HG03175 (cell line): ENCODE data around the gene OR52H1.

Source experiments
- ATAC-seq: cut with Tn5 transposase; IDR thresholded peaks from one replicate; pipeline ENCODE4 v1.9.1; 2021; ENCODE audit warnings: mild to moderate bottlenecking, moderate library complexity; ENCODE audit not compliant: unreplicated experiment

The OR52H1 gene

DNA sequence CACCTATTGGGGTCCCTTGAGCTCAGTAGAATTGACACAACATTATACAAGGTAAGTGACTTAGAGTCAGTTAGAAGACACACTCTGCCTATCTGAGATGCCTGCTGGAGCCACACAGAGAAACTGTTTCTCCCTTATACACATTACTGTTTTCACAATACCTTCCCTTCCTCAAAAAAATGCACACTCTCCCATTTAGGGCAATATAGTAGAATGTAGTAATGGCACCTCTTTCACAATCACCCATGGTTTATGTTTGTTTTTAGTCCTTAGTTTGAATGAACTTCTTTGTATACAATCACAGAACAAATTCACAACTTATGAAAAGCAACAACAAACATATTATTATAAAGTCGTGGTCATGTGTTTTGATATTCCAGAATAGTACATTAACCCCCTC lies 14.3 kb downstream of the OR52H1 start:
- ATAC-seq, result no peak

DNA sequence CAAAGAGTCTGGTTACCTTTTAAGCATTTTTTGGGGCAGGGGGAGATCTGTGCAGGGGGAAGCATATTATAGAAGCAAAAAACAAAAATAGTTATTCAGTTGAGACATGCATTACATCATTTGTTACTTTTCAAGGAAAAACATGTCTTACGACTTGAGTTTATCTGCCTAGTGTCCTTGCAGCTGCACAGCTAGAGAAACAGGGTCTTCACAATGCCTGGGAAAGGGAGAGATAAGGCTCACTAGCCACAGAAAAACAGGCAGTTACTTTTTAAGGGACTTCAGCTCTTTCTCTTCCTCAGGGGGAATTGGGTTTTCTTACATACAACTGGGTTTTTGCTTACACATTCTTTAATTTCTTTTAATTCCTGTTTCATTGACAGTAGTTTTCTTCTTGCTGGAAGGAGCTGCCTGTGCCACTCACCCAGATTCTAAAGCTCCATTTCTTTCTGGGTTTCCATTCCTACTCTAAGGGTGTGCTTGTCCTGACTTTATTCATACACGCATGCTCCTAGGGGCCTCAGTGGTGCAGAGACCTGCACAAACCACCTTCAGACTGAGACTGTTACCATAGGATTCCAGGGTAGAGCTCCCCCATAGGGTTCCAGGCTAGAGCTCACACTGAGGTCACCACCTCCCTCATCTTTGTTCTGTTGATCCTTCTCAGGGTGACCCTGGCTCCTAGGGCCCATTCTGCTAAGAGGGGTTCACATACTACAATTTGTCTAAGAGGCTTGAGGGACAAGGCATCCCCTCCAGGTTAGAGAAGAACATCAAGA lies 17.1 kb downstream of the OR52H1 start:
- ATAC-seq, result no peak

DNA sequence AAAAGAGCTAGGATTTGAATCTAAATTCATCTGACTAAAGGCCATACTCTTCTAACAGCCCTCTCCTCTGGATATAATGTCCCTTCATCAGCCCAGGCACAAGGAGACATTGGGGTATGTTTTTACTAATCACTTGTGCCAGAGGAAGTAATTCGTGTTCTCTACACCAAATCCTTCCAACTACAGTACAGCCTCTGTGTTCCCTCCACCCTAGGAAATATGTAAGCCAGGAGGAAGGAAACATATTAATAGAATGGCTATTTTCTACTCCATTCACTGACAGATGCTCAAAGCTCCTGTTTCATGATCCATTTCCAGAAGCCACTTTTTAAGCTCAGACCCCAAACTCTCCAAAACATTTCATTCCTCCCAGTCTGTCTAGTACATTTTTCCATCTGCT lies 19.8 kb downstream of the OR52H1 start:
- ATAC-seq, result no peak

DNA sequence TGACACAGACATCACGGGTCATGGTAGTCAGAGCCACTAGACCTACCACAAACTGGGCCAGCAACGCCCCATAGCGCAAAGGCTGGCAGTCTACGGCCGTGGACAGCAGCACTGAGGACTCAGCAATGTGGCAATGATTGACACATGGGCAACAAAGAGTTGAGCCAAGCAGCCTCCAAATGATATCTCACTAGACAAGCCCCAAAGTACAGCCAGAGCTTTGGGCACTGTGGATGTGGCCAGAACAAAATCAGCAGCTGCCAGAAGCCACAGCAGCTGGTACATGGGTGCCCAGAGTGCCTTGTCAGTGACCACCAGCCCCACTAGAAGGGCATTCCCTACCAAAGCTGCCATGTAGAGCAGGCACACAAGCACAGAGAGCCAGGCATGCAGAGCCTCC lies 20.6 kb downstream of the OR52H1 start:
- ATAC-seq, result no peak

DNA sequence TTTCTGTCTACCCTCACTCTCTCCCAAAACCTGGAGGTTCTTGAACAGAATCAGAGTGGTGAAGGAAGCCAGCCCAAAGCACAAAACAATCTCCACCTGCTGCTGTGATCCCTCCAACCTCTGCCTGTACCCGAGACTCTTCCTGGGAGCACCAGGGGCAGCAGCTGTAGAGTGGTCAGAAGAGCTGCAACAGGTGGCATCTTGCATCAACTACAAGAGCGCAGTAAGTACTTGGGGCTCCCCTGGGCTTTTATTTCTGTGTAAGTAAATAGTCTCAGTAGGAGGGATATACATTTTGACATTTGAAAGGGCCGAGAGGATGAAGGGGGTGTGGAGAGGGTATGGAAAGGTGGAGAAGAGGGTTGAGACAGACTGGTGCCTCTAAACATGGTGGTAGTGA lies 23.6 kb downstream of the OR52H1 start:
- no peak for ATAC-seq

DNA sequence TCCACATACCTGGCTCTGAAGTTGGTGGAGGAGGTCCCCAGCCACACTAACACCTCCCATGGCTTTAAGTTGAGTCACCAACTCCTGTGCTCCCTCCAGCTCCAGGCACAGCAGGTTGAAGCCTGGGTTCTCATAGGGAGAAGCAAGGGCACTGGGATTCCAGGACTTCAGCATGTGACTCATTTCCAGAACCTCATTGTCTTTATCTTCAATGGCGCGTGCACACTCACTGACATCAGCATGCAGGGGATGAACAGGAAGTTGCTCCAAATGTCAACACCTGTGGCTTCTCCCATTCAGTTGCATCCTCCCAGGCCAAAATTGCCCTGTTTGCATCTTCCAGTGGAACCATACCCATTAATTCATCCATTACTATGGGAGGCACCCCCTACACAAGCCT lies 26.0 kb downstream of the OR52H1 start:
- ATAC-seq, result no peak

DNA sequence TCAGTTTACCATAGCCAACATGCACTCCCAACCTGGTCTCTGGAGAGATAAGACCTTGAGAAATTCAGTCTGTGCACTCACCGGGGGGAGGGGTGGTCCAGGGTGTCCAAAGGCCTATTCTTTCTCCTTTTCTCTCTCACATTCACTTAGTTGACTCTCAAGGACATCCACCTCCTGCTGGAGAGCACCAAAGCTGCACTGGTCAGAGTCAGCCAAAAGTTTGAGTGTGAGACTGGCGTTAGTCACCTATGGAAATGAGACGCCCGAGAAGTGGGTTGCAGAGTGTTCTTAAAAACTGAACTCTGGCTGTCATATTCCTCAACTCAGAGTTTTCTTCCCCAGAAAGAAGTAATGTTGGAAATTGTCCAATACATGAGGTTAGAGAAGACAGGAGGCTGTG lies 26.8 kb downstream of the OR52H1 start:
- ATAC-seq, result no peak

DNA sequence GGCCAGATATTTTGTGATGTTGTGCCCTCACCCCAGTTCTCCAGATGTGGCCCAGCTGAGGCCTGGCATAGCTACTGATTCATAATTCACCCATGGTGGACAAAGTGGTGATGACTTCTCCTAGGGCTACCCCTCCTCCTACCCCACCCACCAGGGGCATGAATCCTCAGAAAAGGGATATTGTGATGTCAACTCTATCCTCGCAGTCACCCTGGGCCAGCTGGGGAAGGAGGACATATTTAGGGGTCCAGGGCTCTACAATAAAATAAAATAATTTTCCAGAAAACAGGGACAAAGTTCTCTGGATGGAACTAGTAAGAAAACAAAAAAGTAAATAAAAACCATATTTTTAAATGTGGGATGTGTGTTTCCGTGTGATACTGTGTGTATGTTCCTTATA lies 31.7 kb downstream of the OR52H1 start, which contains the start of gene UBQLNL:
Gene UBQLNL, minus strand, starts transcription at position 101 of the 400 bp plus-strand sequence. CDS start 258 bp downstream, outside the sequence.
- ATAC-seq, result no peak

DNA sequence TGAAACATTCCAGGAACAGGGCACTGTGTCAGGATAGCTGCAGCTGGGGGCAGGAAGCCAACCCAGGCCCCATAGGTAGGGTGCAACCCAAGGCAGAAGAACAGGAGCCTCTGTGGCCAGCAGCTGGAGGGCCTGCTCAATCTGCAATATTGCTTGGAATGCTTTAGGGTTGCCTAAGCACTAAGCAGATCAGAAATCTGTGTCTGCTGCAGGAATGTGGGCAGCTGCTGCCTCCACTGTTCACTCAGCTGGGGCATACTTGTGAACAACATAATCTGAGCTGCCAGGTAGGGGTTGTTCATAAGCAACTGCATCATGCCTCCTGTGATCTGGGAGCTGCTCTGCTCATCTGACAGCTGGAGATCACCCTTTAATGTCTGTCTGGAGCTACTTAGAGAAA lies 33.5 kb downstream of the OR52H1 start:
- no peak for ATAC-seq

DNA sequence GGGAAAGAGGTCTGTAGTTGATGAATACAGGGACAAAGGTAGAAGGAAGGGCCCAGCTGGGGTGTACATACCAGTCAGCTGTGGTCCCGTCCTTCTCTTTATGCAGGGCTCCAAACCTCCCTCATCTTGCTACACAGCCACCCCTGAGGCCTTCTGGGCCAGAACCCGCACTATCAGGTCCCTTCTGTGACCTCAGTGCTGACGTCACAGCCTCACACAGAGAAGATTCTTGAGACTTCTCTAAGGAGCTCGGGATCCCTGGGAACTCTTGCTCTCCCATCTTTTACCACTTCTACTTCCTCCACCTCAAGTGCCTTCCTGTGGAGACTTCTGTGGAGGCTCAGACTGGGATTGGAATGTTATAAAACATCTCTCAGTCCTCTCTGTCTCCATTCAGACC lies 38.5 kb downstream of the OR52H1 start, which contains the start of gene UBQLN3:
Gene UBQLN3, minus strand, starts transcription at position 155 of the 400 bp plus-strand sequence. CDS start 399 bp downstream, outside the sequence.
- ATAC-seq, result no peak

DNA sequence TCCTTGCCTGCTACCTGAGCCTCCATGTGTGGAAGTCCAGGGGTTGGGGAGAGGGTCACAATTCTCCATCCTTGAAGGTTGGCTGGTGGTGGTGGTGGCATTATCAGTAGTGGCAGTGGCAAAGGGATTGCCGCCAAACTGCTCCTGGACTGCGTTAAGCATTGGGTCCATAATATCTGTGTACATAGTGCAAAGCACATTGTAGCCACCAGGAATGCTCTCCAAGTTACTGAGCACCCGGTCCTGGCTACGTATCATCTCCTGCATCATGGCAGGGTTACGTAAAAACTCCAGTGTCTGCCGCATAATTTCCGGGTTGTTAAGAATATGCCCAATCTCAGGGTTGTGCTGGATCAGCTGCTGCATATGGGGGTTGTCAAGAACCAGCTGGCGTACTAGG lies 39.7 kb downstream of the OR52H1 start:
- ATAC-seq, result no peak

DNA sequence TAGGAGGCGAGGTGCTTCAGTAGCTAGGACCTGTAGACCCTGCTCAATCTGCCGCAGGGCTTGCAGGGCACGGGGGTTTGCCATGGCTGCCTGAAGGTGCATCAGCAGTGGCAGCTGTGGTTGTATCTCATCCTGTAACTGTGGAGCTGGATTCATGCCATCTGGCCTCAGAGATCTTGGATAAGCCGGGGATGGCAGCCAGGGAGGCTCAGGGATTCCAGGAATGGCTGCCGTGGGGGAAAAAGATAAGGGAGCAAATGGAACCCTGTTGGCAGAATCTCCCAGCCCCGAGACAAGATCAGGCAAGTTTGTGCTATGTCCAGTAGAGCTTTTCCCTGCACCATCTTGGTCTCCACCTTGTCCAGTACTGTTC lies 40.4 kb downstream of the OR52H1 start:
- no peak for ATAC-seq

DNA sequence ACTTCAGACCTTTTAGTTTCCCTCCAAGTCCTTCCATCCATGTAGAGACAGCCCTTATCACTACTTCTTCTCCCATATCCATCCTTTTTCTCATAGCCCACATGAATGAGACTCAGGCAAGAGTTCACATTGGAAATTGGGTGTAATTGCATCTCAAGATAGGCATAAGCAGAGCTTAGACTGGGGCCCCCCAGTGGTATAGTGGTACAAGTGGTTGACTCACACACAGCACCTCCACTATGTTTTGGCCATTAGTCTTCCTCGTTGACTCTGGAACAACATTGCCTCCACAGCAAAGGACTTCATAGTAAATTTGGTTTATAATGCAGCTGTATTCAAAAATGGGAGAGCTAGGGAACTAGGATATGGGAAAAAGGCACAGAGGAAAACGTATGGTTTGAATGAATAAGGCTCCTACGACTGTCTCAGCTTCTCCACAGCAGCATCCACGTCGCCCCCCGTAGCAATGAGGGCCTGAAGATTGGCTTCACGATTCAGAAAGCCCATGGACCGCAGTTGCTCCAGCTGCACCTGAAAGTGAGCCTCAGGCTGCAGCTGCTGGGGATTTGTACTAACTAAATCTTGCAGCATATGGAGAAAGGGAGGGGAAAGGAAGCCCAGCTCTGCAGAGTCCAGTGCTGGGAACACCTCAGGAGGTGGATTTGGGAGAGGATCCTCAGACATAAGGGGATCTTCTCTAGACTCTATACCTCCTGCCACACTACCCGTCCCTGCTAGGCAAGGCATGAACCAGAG lies 41.0 kb downstream of the OR52H1 start:
- no peak for ATAC-seq

DNA sequence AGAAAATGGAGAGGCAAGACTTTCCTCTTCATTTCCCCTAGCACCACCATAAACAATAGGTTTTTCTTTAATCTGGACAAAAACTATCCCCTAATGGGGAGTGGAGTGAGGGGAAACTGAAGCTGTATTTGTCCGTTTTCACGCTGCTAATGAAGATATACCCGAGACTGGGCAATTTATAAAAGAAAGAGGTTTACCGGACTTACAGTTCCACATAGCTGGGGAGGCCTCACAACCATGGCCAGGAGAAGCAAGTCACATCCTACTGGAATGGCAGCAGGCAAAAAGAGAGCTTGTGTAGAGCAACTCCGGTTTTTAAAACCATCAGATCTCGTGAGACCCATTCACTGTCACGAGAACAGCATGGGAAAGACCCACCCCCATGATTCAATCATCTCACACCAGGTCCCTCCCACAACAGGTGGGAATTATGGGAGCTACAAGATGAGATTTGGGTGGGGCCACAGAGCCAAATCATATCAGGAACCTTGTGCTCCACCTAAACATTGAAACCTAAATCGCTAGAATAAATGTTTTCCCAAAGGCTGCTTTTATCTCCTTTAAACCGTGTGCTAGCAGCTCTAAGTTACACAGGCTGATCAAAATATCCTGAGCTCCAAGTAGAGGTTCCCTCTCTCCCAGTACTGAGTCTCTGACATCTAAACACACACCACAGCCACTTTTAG lies 42.8 kb downstream of the OR52H1 start:
- no peak for ATAC-seq

DNA sequence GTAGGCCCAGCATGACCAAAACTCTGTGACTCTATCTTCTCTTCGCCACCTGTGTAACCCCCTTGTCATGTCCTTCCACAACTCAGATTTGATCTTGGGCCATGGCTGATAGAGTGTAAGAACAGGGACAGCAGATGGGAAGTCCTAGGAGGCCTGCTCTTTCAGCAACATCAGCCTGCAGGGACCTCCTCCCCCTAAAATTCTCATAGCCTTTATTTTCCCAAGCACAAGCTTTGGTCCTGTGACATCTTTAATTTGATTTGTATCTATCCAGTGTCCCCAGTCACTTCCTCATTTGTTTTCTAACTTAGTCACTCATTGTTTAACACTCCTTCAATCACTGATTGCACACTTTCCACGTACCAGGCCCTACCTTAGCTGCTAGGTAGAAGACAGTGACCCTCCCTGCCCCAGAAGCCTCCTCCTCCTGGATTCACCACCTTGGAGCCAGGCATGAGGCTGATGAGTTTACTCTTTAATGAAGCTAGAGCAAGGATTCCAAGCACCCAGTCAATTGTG lies 43.9 kb downstream of the OR52H1 start:
- ATAC-seq, result no peak

DNA sequence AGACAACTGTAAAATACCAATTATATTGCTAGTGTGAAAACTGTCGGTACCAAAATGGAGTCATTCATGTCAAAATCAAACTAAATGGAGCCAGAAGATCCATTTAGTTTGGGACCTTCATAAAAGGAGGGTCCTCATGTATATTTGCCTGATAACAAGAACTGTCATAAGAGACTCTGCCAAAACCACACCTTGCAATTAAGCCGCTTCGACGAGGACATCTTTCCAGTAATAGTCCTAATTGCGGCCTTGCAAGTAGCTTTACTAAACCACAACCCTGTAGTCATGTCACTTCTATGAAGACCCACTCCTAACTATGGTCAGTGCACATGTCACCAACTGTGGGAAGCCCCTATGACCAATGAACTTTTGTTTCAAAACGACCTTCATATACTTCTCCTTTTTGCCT lies 47.9 kb downstream of the OR52H1 start:
- ATAC-seq, result no peak

DNA sequence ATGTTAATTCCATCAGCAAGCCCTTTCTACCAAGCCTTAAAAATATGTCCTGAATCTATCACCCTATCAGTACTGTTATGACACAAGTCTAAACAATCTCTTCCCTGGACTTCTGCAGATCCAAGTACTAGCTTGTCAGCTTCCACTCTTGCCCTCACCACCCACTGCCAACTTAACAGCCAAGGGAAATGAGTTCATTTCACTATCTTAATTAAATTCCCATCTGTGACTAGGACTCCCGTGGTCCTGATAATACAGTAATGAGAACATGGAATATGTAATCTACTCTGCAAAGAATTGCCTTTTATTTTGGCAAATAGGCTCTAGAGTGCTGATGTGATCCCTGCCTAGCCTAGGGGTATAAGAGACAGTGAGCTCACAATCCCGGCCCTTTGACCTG lies 48.7 kb downstream of the OR52H1 start:
- ATAC-seq, result no peak
